ENCODE data around the gene SHISAL1. TPM values are rescaled to one million over a fixed set of nuclear protein-coding genes. Genes with fewer than 3 reads are reported as not detected.

Gene SHISAL1
- polyA plus RNA-seq, 1 donor (not counting 4 experiments of a cell fraction or from before 2014, with no cell fraction given): 0.24 TPM

DNA sequence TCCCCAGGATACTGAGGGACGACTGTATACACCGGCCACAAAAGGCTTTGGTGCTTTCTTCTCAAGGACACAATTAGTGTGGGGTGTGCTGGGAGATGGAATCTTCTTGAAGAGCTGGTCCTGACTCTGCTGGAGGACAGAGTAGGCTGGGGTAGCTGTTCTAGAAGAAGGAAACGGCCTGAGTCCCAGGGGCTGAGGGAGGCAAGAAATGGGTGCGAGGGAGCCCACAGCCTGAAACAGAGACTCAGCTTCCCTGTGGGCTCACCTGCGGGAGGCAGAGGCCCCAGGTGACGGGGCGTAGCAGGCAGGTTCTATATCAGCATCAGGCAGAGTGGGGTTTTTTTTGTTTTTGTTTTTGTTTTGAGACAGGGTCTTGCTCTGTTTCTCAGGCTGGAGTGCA, 95.4 kb downstream of the SHISAL1 start:
- Histone ChIP-seq H3K36me3 (ENCODE audit: control insufficient read depth in 2 of 2, extremely low read depth in 1 of 2, insufficient read depth in 2 of 2, low read length in 2 of 2) (no peaks in the 10 kb centered on the region), H3K4me3 (ENCODE audit: control insufficient read depth in 2 of 3, extremely low read depth in 1 of 3, insufficient read depth in 2 of 3, low read depth in 1 of 3, low read length in 3 of 3) (no peak overlapping the region), H3K9me3 (ENCODE audit: control insufficient read depth, low read depth, low read length) (no peaks in the 10 kb centered on the region), H3K9me1 (ENCODE audit: control insufficient read depth, extremely low read depth, insufficient read depth, low read length) (no peaks in the 10 kb centered on the region), H3K27ac (ENCODE audit: control insufficient read depth, insufficient read depth, low read length) (no peak overlapping the region), H3K9ac (ENCODE audit: control insufficient read depth, extremely low read depth, insufficient read depth, low read length) (no peak overlapping the region), H3K4me2 (ENCODE audit: control insufficient read depth, extremely low read depth, insufficient read depth, low read depth, low read length) (no peak overlapping the region), H3K79me2 (ENCODE audit: control insufficient read depth, insufficient read depth, low read length) (no peaks in the 10 kb centered on the region), H3K4me1 (ENCODE audit: control insufficient read depth, extremely low read depth, insufficient read depth, low read length) (no peaks in the 10 kb centered on the region), H4K20me1 (ENCODE audit: control insufficient read depth, extremely low read depth, insufficient read depth, low read length) (no peaks in the 10 kb centered on the region), H3K27me3 (ENCODE audit: control insufficient read depth, extremely low read depth, insufficient read depth, low read length) (peaks cover 22% of the 10 kb centered on the region), H2AFZ (ENCODE audit: control insufficient read depth, low read length) (no peak overlapping the region)
- dilution Hi-C loops (cut with MboI; ENCODE audit: extremely low pct_ligation_motif_present, low sequenced_read_pairs): no loop called here
- TF ChIP-seq EZH2 (IDR thresholded peaks at IDR 0.05; ENCODE audit: low read length) (no peak), CTCF (optimal IDR thresholded peaks at IDR 0.05 in 1 of 3, IDR thresholded peaks at IDR 0.05 in 1 of 3, conservative IDR thresholded peaks at IDR 0.05 in 1 of 3; ENCODE audit: extremely low read depth in 1 of 3, insufficient read depth in 2 of 3, low read length in 3 of 3) (no peak)
- DNase-seq (ENCODE audit: low read depth, low spot score): no peak
- no peak for FAIRE-seq

GRCh38 chr22:44215287-44215686, 97.5 kb downstream of the SHISAL1 start:
- no peak for TF ChIP-seq EZH2 (IDR thresholded peaks at IDR 0.05; ENCODE audit: low read length)
- no peak for TF ChIP-seq CTCF (optimal IDR thresholded peaks at IDR 0.05 in 1 of 3, IDR thresholded peaks at IDR 0.05 in 1 of 3, conservative IDR thresholded peaks at IDR 0.05 in 1 of 3; ENCODE audit: extremely low read depth in 1 of 3, insufficient read depth in 2 of 3, low read length in 3 of 3)
- H4K20me1 ChIP-seq (ENCODE audit: control insufficient read depth, extremely low read depth, insufficient read depth, low read length): no peaks in the 10 kb centered on the region
- H3K27me3 ChIP-seq (ENCODE audit: control insufficient read depth, extremely low read depth, insufficient read depth, low read length): peaks cover 24% of the 10 kb centered on the region
- H3K79me2 ChIP-seq (ENCODE audit: control insufficient read depth, insufficient read depth, low read length): no peaks in the 10 kb centered on the region
- DNase-seq (ENCODE audit: low read depth, low spot score): no peak
- no peak overlapping the region for H3K4me3 ChIP-seq (ENCODE audit: control insufficient read depth in 2 of 3, extremely low read depth in 1 of 3, insufficient read depth in 2 of 3, low read depth in 1 of 3, low read length in 3 of 3)
- H3K27ac ChIP-seq (ENCODE audit: control insufficient read depth, insufficient read depth, low read length): no peak overlapping the region
- H2AFZ ChIP-seq (ENCODE audit: control insufficient read depth, low read length): no peak overlapping the region
- H3K9me3 ChIP-seq (ENCODE audit: control insufficient read depth, low read depth, low read length): no peaks in the 10 kb centered on the region
- H3K4me1 ChIP-seq (ENCODE audit: control insufficient read depth, extremely low read depth, insufficient read depth, low read length): no peaks in the 10 kb centered on the region
- H3K4me2 ChIP-seq (ENCODE audit: control insufficient read depth, extremely low read depth, insufficient read depth, low read depth, low read length): no peak overlapping the region
- no peak overlapping the region for H3K9ac ChIP-seq (ENCODE audit: control insufficient read depth, extremely low read depth, insufficient read depth, low read length)
- dilution Hi-C loops (cut with MboI; ENCODE audit: extremely low pct_ligation_motif_present, low sequenced_read_pairs): no loop called here
- H3K36me3 ChIP-seq (ENCODE audit: control insufficient read depth in 2 of 2, extremely low read depth in 1 of 2, insufficient read depth in 2 of 2, low read length in 2 of 2): no peaks in the 10 kb centered on the region
- FAIRE-seq: no peak
- H3K9me1 ChIP-seq (ENCODE audit: control insufficient read depth, extremely low read depth, insufficient read depth, low read length): no peaks in the 10 kb centered on the region
